GM21825 (cell line): ENCODE measurements around the gene DEFB125.
"Not testable (repeated sequence)": the region's sequence is repeated elsewhere in the genome, so short reads cannot be mapped to it uniquely, and the experiment has no call there.

Experiments used
- ATAC-seq: cut with Tn5 transposase; IDR thresholded peaks from one replicate; pipeline ENCODE4 v1.9.1; 2021; ENCODE audit warnings: mild to moderate bottlenecking, moderate library complexity; ENCODE audit not compliant: unreplicated experiment

DEFB125 gene

GRCh38 chr20:87401-87800 lies at the start of gene DEFB125:
TSS of gene DEFB125 (plus strand) at chr20:87672. CDS start at chr20:87710, 38 bp downstream.
- no peak for ATAC-seq

DNA sequence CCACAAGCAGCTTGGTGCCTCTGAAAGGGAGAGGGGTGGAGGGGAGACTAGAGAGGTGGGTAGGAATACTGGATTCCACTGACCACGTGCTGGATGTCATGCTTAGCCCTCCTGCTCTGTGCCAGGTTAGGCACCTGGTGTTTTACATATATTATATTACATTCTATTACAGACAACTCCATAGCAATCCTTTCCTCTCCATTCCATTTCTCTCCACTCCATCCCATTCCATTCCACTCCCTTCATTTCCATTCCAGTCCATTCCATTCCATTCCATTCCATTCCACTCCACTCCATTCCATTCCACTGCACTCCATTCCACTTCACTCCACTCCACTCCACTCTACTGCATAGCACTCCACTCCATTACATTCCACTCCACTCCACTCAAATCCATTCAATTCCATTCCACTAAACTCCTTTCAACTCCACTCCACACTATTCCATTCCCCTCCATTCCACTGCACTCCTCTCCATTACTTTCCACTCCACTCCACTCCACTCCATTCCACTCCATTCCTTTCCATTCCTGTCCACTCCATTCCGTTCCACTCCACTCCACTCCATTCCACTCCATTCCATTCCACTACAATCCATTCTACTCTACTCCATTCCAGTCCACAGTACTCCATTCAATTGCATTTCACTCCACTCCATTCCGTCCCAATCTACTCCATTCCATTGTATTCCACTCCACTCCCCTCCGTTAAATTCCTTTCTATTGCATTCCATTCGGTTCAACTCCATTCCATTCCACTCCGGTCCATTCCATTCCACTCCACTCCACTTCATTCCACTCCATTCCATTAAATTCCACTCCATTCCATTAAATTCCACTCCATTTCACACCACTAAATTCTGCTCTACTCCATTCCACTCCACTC lies 27.2 kb upstream of the DEFB125 start:
- no peak for ATAC-seq

DNA sequence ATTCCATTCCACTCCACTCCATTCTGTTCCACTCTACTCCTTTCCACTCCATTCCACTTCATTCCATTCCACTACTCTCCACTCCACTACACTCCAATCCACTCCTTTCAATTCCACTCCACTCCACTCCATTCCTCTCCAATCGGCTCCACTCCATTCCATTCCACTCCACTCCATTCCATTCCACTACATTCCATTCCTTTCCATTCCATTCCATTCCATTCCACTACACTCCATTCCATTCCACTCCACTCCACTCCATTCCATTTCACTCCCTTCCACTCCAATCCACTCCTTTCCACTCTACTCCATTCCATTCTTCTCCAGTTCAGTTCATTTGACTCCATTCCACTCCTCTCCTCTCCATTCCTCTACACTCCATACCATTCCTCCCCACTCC lies 26.2 kb upstream of the DEFB125 start:
- ATAC-seq = no peak

DNA sequence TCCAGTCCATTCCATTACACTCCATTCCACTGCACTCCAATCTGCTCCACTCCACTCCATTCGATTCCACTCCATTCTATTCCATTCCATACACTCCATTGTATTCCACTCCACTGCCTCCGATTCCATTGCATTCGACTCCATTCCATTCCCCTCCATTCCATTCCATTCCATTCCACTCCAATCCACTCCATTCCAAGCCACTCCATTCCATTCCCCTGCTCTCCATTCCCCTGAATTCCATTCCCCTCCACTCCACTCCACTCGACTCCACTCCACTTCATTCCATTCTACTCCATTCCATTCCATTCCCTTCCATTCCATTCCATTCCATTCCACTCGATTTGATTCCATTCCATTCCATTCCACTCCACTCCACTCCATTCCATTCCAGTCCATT lies 25.7 kb upstream of the DEFB125 start:
- ATAC-seq = no peak

GRCh38 chr20:62487-62886 lies 25.0 kb upstream of the DEFB125 start:
- no peak for ATAC-seq

DNA sequence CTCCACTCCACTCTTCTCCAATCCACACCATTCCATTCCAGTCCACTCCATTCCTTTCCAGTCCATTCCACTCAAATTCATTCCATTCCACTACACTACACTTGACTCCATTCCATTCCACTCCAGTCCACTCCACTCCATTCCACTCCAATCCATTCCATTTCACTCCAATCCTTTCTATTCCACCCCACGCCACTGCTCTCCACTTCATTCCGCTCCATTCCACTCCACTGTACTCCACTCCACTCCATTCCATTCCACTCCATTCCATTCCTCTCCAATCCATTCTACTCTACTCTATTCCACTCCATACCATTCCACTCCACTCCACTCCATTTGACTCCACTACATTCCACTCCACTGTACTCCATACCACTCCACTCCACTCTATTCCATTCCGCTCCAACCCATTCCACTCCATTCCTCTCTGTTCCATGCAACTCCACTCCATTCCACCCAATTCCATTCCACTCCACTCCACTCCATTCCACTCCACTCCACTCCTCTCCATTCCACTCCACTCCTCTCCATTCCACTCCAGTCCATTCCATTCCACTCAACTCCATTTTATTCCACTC lies 23.4 kb upstream of the DEFB125 start:
- ATAC-seq = no peak

DNA sequence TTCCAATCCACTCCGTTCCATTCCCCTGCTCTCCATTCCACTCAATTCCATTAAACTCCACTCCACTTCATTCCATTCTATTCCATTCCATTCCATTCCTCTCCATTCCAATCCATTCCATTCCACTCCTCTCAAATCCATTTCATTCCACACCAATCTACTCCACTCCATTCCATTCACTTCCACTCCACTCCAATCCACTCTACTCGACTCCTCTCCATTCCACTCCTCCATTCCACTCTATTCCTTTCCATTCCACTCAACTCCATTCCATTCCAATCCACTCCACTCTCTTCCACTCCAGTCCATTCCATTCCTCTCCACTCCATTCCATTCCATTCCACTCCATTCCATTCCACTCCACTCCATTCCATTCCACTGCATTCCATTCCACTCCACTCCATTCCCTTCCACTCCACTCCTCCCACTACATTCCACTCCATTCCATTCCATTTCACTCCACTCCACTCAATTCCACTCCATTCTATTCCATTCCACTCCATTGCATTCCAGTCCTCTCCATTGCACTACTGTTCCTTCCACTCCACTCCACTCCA lies 22.6 kb upstream of the DEFB125 start:
- no peak for ATAC-seq

- ATAC-seq = no peak
Measured at GRCh38 chr20:77231-77630, 10.2 kb upstream of the DEFB125 start.

DNA sequence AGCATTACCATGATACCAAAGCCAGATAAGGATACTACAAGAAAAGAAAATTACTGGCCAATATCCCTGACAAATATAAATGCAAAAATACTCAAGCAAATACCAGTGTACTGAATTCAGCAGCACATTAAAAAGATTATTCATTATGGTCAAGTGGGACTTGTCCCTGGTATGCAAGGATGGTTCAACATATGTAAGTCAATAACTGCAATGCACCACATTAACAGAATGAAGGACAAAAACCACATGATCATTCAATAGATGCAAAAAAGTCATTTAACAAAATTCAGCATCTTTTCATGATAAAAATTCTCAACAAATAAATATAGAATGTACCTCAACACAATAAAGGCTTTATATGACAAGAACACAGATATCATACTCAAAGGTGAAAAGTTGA lies 9.1 kb upstream of the DEFB125 start:
- no peak for ATAC-seq

GRCh38 chr20:79565-79964 lies 7.9 kb upstream of the DEFB125 start:
- ATAC-seq = no peak

DNA sequence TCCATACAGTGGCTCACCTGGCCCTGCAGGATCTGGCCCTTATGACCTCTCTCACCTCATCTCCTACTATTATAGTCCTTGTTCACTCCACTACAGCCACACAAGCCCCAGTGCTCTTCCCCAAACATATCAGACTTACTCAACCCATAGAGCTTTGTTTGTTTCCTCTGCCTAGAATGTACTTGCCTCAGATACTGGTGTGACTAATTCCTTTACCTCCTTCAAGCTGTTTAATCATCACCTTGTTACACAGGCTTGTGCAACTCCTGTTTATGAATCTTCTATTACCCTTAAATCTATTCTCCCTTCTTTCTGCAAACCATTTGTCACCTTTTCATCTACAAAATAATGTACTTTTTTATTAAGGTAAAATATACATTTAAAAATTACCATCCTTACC lies 3.2 kb downstream of the DEFB125 start:
- no peak for ATAC-seq

GRCh38 chr20:93641-94040 lies 6.2 kb downstream of the DEFB125 start:
- no peak for ATAC-seq

GRCh38 chr20:95215-95614 lies 7.7 kb downstream of the DEFB125 start:
- no peak for ATAC-seq

DNA sequence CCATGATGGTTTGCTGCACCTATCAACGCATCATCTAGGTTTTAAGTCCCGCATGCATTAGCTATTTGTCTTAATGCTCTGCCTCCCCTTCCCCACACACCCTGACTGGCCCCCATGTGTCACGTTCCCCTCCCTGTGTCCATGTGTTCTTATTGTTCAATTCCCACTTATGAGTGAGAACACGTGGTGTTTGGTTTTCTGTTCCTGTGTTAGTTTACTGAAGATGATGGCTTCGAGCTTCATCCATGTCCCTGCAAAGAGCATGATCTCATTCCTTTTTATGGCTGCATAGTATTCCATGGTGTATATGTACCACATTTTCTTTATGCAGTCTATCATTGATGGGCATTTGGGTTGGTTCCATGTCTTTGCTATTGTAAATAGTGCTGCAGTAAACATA lies 10.2 kb downstream of the DEFB125 start:
- not testable (repeated sequence) for ATAC-seq

DNA sequence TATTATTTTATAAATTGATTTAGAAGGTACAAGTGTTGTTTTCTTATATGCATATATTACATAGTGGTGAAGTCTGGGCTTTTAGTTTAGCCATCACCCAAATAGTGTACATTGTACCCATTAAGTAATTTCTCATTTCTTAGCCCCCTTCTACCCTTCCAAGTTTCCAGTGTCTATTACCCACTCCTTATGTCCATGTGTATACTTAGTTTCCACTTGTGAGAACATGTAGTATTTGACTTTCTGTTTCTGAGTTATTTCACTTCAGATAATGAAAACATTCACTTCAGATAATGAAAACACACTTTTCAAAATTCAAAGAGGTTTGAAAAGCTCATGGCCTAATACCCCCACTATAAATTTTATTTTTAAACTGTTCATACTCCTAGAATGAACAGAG lies 14.5 kb downstream of the DEFB125 start:
- no peak for ATAC-seq

DNA sequence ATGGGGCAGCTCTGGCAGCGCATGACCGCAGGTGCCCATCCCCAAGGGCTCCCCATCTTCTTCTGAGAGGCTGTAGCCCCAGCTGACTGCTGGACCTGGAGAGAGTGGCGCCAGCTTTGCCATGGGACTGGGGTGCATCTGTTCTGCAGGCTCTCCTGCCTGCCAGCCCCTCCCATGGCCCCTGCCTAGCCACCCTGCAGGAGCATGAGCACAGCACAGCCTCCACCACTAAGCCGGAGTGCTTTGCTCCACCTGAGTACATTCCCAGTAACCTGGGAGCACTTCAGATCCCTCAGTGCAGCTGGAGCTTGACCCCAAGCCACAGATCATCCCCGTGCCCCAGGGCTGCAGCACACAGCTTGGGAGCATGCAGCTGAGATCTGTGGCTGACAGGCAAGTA lies 16.0 kb downstream of the DEFB125 start:
- no peak for ATAC-seq

DNA sequence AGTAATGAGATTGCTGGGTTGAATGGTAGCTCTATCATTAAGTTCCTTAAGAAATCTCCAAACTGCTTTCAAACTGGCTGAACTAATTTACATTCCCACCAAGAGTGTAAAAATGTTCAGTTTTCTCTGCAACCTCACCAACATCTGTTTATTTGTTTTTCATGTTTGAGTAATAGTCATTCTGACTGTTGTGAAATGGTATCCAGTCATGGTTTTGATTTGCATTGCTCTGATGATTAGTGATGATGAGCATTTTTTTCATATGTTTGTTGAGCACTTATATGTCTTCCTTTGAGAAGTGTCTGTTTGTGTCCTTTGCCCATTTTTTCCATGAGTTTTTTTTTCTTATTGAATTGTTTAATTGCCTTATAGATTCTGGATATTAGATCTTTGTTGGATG lies 24.9 kb downstream of the DEFB125 start:
- no peak for ATAC-seq

- ATAC-seq = no peak
Measured at GRCh38 chr20:117518-117917, 30.0 kb downstream of the DEFB125 start.

GRCh38 chr20:129786-130323 lies 42.4 kb downstream of the DEFB125 start:
- ATAC-seq = not testable (repeated sequence)

GRCh38 chr20:137668-138490 lies 50.4 kb downstream of the DEFB125 start:
- no peak for ATAC-seq

GRCh38 chr20:142290-142689 lies 54.8 kb downstream of the DEFB125 start, which contains the start of gene DEFB126:
TSS of gene DEFB126 (plus strand) at chr20:142590. CDS start at chr20:142629, 39 bp downstream.
- no peak for ATAC-seq
